HG03575 (cell line): ENCODE measurements around the gene CPNE5.

Experiments used
- ATAC-seq: cut with Tn5 transposase; IDR thresholded peaks from one replicate; pipeline ENCODE4 v1.9.1; 2021; ENCODE audit not compliant: unreplicated experiment, insufficient number of reproducible peaks, low FRiP score; ENCODE audit errors: extremely low read depth

The CPNE5 gene

DNA sequence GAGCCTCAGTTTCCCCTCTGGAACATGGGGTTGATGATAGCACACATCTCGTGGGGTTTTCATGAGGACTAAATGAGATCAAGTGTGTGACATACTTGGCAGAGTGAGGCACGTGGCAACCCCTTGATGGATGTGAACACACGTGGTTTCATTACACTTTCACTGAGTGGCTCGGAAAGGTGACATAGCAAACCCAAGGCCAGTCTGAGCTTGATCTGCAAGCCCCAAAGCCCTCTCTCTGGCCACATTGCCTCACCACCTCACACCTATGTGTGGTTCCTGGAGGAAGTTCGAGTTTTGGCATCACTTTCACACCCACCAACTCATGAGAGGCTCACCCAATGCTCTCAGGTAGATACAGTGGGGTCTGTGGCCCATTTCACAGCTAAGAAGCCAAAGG, 60.0 kb downstream of the CPNE5 start:
- ATAC-seq, result no peak

DNA sequence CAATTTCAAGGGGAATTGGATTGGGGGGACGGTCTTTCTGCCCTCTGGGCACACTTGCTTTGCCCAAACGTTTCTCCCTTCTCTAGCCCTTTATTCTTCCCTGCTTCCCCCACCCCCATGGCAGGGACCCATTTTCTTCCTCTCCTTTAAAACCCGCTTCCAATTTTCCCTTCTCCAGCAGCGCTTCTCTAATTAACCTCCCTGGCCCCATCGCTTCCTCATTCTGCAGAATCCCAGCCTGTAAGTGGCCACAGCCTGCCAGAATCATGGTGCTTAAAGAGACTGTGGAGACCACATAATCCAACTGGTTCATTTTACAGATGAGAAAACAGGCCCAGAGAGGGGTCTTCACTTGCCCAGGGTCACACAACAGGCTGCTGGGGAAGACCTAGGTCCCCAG, 61.4 kb downstream of the CPNE5 start:
- no peak for ATAC-seq

DNA sequence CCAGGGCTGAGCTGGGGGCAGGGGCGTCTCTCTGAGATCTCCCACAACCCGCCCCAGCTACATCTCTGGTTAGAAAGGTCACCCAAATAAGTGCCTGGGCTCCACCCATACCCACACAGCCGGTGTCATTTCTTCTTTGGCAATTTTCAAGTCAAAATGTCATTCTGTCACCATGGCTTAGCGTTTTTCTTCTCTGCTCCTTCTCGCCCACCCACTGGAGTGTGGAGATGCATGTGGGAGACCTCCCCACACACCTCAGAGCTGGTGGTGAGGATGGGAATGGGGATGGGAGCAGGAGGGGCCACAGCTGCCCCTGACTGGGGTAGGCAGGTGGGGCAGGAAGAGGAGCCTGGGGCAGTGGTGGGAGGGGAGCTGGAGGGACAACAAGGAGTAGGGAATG, 63.1 kb downstream of the CPNE5 start:
- ATAC-seq, result no peak

DNA sequence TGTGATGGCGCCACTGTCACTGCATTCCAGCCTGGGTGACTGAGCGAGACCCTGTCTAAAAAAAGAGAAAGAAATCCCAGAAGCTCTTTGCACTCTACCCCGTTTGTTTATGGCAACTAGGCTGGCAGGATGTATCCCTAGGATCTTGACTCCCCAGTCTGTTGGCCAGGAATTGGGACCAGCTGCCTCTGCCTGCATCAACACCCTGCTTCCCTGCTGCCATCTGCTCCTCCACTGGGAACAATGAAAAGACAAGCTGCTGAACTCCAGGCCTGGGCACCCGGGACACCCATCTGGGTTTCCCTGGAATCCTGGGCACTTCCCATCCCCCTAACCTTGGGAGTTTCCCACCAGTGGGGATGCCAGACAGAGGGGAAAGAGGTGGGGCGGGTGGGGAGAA, 64.9 kb downstream of the CPNE5 start:
- no peak for ATAC-seq

DNA sequence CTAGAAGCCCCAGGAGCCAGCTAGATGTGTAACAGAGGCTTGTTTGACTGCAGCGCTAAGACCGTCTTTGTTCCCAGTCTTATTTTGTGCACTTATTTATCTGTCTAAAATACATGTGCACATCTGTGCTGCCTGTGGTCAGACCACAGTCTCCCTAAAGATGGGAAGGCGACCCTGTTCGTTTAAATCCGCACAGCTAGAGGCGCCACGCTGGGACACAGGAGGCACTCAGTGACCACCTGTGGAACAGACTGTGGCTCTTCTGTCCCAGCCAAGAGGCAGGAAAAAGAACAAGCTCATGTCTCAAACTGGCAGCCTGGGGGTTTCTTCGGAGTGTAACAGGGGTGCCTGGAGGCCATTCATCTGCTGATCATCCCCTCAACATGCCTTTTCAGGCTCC, 66.8 kb downstream of the CPNE5 start:
- no peak for ATAC-seq

DNA sequence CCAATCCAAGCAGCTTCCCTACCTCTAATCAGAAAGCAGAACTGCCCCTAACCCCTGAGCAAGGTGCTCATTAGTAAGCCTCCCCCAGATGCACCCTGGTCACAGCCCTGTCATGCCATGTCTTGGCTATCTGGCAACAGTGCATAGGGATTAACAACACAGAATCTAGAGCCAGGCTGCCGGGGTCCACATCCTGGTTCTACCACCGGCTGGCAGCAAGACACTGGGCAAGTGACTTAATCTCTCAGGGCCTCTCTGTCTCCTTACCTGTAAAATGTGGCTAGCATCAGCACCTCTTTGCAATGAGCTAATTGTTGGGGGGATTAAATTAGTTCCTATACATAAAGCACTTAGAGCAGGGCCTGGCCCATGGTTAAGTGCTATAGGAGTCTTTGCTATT, 68.1 kb downstream of the CPNE5 start:
- ATAC-seq, result no peak

DNA sequence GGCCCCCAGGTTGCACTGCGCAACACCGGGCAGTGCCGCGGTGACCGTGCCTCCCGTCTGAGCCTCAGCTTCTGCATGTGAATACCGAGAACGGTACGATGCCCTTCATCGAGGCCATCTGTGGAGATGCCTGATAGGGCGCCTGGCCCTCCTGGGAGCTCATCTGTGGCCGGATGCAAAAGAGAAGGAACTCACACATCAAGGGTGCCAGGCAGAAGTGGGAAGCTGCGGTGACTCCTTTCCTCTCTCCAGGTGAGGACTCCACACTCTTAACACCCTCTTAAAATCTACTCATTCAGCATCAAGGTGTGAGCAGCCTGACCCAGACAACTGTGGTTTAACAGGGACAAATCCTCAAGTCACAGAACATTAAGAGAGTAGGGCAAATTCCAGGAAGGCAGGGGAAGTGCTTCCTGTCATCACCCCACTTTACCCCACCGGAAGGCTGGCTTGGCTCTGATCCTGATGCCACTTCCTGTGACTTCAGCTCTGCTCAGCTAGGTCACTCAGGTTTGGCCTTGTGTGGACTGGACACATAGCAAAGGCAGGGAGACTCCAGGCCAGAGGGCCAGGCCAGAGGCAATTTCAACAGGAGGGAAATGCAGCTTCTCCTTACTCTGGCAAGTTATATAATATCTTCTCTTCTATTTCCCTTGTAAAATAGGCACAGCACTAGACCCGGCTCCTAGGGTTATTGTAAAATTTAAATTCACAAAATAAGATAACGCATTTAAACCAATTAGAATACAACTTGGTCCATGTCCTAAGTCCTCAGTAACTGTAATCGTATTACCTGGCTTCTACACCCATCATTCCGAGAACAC, 69.4 kb downstream of the CPNE5 start:
- ATAC-seq, result no peak

DNA sequence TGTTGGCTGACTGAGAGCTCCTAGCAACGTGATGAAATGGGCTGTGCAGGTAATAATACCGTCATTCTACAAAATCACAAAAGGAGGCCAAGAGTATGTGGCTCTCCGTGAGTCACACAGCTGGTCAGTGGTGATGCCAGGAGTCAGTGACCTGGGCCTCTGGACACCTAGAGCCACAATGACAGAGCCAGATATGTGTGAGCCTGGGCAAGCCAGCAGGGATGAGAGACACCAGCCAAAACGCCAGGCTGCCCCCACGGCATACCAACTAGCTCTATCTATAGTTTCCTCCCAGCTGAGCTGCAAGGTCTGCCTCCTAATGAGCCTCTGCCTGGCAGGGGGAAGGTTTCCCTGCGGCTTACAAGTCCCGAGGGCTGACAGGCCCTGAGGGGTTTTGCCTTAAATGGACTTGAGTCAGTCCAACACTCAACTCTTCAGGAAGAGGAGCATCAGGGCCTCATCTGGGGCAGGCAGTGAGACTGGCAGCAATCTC, 70.0 kb downstream of the CPNE5 start:
- no peak for ATAC-seq

DNA sequence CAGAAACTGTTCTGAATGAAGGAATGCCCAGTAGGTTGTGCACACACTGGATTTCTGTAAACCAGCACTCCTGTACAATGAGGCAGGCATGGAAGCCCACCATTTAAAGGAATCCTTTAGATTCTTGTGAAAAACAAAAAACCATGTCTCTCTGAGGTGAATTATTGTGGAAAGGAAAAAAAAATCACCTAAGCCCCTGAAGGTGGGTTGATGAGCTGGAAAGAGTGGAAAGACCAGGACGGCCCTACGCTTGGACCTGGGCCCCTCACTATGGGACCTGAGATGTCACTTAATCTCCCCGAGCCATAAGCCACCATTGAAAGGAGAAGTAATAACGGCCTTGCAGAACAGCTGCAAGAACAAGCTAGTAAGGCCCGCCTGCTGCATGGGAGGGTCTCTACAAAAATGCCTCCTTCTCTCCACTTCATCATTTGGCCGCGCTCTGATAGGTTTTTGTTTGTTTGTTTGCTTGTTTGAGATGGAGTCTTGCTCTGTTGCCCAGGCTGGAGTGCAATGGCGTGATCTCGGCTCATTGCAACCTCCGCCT, 72.8 kb downstream of the CPNE5 start:
- ATAC-seq, result no peak

DNA sequence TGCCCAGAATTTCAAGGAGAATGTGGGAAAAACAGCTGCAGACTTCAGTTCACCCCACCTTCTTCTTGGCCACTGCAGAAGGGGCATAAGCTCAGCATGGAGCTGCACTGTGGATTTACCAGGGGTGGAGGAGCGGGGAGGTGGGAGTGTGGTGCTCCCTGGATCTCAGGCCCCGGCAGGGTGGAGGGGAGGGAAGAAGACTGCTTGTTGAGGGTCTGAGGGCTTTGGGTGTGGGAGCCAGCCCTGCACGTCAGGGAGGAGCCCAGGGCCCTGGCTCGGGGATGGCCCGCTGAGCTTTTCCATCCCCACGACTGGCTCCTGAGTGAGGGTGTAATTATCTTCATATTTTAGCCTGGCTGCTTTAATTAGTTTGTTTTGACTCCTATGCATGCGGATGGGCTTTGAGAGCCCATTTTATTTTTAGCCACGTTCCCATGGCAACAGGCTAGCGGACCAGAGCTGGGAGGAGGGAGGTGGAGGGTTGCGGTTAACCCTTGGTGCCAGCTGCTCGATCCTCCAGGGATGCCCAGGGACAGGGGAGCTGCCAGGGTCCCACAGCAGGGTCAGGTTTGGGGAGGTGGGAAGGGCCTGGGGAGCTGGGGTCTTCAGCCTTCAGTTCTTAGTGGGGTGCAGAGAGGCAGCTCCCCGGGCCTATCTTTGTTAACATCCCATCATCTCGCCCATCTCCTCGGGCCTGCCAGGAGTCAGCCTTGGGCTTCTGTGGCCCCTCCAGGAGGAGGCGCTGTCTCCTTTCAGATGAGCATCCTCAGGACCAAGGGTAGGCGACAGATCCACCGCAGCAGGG, 73.4 kb downstream of the CPNE5 start:
- no peak for ATAC-seq

DNA sequence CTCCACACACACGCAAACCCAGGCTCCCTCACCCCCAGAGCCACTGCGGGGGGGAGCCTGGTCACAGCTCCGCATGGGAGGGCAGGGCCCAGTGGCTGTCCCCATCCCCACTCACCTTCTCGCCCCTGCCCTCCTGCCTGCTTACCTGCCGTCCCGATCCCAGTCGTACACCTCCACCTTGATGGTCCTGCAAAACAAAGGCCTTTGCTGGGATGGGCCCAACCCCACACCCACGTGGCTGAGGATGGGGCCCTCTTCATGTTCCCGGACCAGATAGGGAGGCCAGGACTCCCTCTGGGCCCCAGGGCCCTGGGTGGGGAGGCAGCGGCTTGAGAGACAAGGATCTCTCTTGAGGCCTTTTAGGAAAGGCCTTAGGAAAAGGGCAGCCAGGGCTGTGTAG, 74.1 kb downstream of the CPNE5 start:
- ATAC-seq, result no peak

DNA sequence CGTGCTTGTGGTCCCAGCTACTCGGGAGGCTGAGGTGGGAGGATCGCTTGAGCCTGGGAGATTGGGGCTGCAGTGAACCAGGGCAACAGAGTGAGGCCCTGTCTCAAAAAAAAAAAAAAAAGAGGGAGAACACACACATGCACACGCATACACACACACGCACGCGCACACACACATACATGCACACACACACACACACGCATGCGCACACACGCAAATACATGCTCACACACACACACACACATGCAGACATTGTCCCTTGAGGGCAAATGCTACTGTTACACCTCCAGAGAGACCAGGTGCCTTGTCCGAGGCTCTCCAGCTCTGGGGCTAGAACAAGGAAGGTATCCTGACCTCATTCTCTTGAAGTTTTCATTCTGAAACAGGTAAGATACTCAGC, 77.1 kb downstream of the CPNE5 start:
- no peak for ATAC-seq

DNA sequence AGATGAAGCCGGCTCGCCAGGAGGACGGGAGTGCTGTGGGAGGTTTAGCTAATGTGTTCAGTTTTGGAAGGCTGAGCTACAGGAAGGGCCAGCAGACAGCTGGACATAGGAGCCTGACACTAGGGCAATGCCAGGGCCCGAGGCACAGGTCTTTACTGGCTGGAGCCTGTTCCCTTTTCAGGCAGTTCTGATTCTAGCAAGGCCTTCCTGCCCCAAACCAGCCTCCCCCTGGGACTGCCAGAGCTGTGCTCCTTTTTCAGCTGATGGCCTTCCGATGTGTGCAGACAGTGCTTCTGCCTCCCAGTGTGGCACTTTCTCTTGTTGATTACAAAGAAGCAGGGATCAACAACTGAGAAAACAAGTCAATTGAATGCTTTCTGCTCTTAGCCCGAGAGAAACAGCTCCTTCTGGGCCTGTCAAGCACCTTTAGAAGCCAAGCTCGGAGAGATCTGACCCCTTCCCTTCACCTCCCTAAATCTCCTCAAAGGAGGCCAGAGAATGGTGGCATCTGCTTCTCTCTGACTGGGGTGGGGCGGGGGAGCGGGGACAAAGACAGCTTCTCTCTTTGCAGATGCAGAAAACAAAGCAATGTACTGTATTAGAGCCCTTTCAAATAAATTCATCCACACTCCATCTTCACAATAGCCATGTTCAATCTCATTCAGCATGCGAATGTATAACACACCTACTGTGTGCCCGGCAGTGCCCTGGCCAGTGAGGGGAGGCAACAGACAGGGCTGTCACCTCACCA, 78.4 kb downstream of the CPNE5 start:
- ATAC-seq, result no peak

DNA sequence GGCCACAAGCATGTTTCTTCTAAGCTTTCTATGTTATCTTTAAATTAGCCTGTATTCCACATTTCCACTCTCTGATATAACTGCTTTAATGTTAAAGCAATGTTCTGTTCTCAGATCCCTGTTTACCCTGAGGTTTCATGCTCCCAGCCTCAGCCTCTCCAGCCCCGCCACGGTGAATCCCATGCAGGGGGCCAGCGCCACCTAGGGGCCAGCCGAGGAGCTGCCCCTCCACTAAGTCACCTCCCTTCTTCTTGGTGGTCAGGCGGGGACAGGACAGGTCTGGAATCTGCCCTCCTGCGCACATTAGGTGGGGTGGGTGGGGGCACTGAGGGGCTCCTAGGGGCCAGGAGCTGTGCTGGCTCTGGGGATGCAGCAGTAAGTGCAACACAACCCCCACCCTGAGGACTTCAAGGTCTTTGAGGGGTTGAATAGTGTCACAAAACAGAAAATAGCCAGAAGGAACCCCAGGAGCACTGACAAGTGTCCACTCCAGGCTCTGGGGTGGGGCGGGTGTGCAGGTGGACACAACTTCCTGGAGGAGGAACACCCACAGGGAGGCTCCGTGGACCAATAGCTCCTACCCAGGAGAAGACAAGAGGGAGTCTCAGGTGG, 80.0 kb downstream of the CPNE5 start:
- ATAC-seq, result no peak

DNA sequence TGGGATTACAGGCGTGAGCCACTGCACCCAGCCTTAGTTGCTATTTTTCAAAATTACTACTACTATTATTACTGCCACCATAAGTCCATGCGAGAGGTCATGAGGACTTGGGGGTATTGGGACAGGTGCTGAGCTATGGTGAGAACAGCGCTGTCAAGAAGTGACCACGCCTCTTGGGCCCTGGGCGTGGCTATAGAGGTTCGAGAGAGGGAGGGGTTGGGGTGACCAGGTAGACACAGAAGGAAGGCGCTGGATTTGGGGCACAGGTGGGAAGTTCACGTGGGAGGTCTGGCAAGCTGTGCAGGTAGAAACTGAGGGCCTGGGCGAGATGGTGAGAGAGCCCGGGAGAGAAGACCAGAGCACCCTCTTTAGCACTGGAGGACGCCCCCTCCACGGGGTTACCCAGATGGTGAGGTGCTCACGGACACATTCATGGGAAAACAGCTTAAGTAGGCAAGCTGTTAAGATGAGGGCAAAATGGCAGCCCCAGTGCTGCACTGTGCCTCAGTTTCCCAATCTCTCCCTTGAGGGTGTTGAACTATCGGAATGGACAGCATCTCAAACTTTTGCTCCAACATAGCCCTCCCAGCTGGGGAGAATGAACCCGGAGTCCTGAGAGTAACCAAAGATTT, 80.6 kb downstream of the CPNE5 start:
- no peak for ATAC-seq

DNA sequence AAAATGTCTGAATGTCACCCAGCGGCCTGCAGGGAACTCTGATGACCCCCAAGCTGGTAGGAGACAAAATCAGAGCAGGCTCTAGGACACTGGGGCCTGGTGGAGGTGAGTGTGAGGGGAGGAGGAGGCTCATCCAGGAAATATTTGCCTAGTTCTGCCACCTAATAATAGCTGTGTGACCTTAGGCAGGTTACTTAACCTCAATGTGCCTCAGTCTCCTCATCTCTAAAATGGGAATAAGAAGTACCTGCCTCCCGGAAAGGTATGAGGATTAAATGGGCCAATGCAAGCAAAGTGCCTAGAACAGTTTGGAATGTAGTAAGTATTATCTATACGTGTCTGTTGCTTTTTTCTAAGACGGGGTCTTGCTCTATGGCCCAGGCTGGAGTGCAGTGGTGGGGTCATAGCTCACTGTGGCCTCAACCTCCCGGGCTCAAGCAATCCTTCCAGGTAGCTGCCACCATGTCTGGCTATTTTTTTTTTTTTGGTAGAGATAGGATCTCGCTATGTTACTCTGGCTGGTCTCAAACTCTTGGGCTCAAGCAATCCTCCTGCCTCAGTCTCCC, 81.2 kb downstream of the CPNE5 start:
- ATAC-seq, result no peak

DNA sequence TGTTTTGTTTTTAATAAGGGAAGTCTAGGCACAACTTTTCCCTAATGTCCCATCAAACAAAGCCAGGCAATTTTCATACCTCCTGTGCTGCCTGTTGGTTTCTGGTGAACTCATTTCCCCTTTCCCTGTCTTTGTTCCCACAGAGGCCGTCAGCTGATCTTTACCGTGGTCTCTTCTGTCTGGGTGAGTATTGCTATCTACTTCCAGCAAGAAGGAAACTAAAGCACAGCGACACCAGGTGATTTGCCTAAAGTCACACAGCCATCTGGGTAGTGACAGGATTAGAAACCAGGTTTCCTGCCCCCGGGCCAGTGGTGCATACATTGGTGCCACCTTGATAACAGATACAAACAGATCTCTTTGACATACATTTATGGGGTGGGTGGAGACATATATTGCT, 82.0 kb downstream of the CPNE5 start:
- no peak for ATAC-seq

DNA sequence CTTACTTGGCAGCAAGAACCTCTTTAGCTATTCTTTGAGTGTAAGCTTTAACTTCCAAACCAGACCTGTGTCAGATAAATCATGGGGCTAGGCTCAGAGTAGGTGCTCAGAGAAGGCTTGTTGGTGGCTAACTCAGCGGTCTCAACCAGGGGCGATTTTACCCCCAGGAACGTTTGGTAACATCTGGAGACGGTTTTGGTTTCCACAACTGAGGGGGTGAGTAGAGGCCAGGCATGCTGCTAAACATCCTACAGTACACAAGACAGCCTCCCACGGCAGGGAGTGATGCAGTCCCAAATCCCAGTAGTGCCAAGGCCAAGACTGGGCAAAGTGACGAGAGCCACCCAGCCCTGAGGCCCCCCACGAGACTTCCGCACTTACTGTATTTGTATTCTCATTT, 82.5 kb downstream of the CPNE5 start:
- no peak for ATAC-seq
